Measurements from ENCODE around the gene ZPLD1. TPM values are rescaled to one million over a fixed set of nuclear protein-coding genes. Genes with fewer than 3 reads are reported as not detected.

ZPLD1 gene
- total RNA-seq (2022; extraction: Qiagen RNA extraction; ENCODE audit: low read depth) = 0.08 TPM in 1 of 5 replicates, not detected in the others

GRCh38 chr3:102434715-102435114, at the start of gene ZPLD1:
Gene ZPLD1, plus strand, starts transcription at chr3:102435015. Its CDS starts 3,473 bp downstream, at chr3:102438488.

